Stimulated activated CD4-positive, alpha-beta T cell treated with anti-CD3 and anti-CD28 coated beads, Interleukin-1b, Interleukin-23, amount 100 ng/mL, for 1 hour (primary cell): ENCODE measurements around the gene LUC7L3.
"Not testable (repeated sequence)": the region's sequence is repeated elsewhere in the genome, so short reads cannot be mapped to it uniquely, and the experiment has no call there.

Source experiments
- DNase-seq, 2 donors: peaks; one replicate each; pipeline ENCODE4 v3.0.0-alpha.2; 2020; ENCODE audit warnings: low read depth in 2 of 2

Gene LUC7L3

DNA sequence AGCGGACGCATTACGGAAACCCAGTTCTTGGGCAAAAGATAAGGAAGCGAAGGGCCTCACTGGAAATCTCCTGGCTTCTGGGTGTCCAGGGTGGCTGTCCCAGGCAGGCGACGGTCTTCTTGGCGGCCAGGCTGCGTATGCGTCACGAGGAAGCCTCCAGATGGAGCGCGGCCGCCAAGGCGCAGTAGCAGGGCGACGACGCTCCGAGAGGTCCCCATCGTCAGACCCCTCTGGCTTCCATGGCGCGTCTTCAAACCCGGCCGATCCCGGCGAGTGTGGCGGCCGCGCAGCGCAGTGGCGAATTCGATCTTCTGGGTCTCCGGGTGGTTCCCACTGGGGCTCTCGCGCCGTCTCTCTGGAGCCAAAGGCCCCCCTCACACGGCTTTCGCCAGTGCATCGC lies 61.8 kb downstream of the LUC7L3 start:
- no peak for DNase-seq

GRCh38 chr17:50783193-50783660 lies 63.8 kb downstream of the LUC7L3 start:
- peak; percentile 36 to 72 for DNase-seq

- DNase-seq, result no peak
Measured at GRCh38 chr17:50783905-50784304, 64.5 kb downstream of the LUC7L3 start.

DNA sequence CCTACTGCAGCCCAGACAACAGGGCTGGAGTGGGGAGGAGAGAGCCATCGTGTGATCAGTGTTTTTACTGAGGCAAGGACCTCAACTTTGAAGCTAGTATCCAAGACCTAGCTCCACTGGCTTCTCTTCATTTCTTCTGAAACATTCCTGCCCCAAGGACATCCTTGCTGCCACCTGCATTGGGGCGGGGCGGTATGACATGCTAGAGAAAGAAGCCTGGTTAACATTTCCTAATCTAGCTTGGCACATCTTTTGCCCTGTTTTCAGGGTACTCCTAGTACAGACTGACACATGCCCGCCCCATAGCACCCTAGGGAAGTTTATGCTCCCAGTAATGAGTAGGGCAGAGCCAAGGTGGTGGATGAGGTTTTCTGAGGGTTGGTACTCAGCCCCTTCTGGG lies 65.7 kb downstream of the LUC7L3 start:
- no peak for DNase-seq

GRCh38 chr17:50785946-50786570 lies 66.7 kb downstream of the LUC7L3 start:
- DNase-seq, result no peak

DNA sequence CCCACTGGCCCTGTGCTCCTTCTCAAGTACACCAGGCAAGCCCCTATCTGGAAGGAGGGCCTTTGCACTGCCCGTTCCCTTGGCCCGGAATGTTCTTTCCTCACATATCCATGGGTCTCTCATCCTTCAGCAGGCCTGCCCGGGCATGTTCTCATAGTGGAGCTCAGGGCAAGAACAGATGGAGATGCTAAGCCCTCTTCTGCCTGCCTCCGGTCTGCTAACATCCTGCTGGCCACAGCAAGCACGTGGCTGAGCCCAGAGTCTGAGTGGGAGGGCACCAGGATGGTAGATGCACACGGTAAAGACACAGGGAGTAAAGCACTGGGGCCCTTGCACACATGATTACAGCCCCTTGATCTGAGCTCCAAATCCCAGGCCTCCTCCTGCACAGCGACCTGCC lies 67.7 kb downstream of the LUC7L3 start:
- no peak for DNase-seq

DNA sequence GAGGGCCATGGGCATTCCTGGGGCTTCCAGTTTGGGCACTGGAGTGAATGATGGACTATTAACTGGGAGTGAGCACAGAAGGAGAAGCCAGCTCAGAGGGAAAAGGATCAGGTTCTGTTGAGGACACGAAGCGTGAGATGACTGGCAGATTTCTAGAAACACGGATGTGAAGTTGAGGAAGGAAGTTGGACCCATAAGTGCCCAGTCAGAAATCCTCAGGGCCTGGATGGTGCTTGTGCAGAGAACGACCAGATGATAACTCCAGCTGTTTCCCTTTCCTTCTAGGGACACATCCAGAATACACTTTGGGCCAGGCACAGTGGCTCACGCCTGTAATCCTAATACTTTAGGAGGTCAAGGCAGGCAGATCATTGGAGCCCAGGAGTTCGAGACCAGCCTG lies 71.2 kb downstream of the LUC7L3 start:
- no peak for DNase-seq

- no peak for DNase-seq
Measured at GRCh38 chr17:50792132-50792531, 72.7 kb downstream of the LUC7L3 start.

DNA sequence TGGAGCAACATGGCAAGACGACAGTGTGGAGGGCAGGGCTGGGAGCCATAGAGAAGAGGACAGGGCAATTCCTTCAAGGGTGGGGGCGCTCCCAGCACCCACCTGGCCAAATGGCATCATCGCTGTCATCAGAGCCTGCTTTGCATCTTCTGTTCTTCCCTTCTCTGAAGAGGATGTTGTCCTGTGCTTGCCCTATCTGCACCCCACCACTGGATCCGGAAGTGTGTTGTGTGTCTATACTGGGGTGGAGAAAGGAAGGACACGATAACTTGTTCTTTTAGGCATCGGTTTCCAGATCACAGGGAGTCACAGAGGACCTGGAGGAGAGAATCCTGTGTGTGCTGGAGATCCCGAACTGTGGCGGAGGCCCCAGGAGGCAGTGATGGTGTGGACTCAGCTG lies 73.6 kb downstream of the LUC7L3 start:
- DNase-seq, result no peak

DNA sequence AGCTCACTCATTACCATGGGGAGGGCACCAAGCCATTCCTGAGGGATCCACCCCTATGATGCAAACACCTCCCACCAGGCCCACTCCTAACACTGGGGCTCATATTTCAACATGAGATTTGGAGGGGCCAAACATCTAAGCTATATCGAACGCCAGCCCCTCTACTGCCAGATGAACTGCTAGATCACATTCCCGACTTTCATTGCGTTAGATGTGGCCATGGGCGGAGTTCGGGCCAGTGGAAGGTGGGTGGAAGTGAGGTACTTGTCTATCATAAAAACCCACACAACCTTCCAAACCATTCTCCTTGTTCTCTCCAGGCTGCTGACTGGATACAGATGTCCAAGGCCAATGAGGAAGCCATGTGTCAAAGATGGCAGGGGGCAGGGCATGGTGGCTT lies 75.0 kb downstream of the LUC7L3 start:
- DNase-seq, result no peak

DNA sequence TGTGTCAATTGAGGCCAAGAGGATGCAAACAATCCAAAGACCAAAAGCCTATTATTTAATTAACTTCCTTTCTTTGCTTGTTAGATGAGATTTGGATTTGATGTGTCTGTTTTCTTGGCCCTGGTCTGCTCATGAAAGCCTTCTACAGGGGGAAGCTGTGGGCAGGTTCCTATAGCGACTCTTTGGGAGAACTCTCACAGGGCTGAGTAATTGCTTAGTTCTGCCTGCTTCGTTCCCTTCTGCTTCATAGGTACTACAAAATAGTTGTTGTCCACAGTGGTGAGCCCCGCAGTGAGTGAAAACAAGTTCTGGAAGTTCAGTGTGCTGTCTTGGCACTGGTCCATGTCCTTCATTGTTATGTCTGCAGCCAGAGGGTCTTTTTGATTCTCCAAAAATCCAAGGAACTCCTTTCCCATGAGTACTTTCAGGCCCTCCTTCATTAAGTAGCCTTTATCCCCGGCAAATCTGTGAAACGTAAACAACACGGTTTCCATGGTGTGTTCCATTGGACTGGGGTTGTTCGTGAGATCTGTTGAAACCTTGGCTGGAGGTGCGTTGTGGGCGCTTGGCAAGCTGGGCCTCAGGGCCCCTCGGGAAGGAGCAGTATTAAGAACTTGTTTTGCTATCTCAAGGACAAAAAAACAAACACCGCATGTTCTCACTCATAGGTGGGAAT lies 77.9 kb downstream of the LUC7L3 start:
- no peak for DNase-seq

- DNase-seq, result no peak
Measured at GRCh38 chr17:50798424-50799288, 79.3 kb downstream of the LUC7L3 start.

DNA sequence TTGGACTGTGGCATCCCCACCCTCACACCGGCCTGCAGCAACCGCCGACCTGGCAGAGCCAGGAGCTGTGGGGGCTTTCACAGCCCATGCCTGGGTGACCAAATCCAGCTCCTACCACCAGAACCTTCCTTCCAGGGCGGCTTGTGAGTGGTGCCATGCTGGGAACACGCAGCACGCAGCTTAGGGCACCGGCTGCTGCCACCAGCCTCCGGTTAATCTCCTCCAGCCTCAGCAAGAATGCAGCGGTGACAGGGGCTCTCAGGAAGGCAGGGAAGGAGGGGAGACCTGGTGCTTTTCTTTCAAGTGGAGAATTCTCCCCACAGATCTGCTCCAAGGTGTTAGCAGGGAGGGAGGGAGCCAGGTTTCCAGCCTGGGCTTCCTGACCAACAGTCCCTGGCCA lies 80.2 kb downstream of the LUC7L3 start:
- no peak for DNase-seq

- no peak for DNase-seq
Measured at GRCh38 chr17:50800196-50800700, 80.8 kb downstream of the LUC7L3 start.

DNA sequence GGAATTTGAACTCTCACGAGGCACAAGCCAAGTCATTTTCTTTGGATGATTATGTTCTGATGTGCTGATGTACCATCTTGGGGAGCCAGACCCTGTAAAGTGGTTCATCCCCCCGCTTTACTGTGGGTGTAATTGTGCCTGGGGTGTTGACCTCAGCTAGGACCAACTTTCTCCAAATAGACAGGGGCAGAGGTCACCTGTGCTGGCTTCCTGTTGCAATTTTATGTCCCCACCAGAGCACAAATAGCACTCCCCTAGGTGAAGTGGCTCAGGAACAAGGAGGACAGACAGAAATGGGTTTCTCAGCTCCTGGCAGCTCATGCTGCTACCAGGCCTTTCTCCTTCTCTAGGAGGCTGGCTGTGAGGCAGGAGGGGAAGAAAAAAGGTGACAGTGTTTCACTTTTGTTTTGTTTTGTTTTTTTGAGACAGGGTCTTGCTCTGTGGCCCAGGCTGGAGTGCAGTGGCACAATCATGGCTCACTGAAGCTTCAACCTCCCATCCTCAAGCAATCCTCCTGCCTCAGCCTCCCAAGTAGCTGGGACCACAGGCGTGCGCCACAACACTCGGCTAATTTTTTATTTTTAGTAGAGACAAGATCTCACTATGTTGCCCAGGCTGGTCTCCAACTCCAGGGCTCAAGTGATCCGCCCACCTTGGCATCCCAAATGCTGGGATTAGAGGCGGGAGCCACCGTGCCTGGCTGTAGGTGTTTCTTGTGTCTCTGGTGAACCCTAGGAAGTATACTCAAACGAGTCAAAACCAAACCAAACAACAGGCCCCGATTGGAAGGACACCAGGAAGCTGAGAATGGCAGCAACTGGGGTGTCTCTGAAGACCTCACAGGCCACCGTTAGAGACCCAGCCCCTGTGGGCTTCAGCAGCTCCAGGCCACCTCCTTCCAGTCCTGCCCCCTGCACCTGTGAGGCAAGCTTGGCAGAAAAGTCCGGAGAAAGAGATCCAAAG lies 83.5 kb downstream of the LUC7L3 start:
- no peak for DNase-seq

- DNase-seq, result no peak
Measured at GRCh38 chr17:50803676-50804075, 84.3 kb downstream of the LUC7L3 start.

DNA sequence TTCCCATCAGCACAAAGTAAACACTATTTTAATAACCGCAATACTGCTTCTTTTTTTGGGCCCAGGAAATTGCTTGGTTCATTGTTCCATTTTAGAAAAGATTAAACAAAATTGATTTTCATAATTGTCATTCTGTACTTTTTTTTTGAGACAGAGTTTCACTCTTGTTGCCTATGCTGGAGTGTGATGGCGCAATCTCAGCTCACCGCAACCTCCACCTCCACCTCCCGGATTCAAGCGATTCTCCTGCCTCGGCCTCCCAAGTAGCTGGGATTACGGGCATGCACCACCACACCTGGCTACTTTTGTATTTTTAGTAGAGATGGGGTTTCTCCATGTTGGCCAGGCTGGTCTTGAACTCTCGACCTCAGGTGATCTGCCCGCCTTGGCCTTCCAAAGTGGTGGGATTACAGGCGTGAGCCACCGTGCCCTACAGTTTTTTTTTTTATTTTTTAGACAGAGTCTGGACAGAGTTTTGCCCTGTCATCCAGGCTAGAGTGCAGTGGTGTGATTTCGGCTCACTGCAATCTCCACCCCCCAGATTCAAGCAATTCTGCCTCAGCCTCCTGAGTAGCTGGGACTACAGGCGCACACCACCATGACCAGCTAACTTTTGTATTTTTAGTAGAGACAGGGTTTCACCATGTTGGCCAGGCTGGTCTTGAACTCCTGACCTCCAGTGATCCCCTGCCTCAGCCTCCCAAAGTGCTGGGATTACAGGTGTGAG lies 85.5 kb downstream of the LUC7L3 start:
- not testable (repeated sequence) for DNase-seq

DNA sequence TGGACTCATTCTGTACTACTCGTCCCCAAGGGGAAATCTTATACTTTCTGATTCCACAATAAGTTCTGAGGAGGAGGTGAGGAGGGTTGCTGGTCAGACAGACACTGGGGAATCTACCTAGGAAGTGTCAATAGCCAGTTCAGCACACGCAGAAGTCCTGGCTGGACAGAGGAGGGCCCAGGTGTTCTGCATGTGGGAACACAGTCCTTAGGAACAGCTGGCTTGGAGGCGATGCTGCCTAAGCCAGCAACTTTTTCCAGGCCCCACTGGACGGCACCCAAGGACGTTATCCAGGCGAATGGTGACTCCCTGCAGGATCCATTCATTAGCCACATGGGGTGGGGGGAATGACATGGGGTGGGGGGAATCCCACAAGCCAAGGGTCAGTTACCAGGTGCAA lies 86.1 kb downstream of the LUC7L3 start:
- no peak for DNase-seq
